Stimulated activated CD4-positive, alpha-beta T cell treated with anti-CD3 and anti-CD28 coated beads, Interleukin-1b, Interleukin-23, amount 100 ng/mL, for 4 hours (primary cell): ENCODE measurements around the gene SCAF8.
"Not testable (repeated sequence)": the region's sequence is repeated elsewhere in the genome, so short reads cannot be mapped to it uniquely, and the experiment has no call there.

ENCODE experiments used
- DNase-seq, 2 donors: peaks; one replicate each; pipeline ENCODE4 v3.0.0-alpha.2; 2020; ENCODE audit warnings: low read depth in 2 of 2

The SCAF8 gene

GRCh38 chr6:154783229-154783628, 50.0 kb downstream of the SCAF8 start:
- DNase-seq = no peak

GRCh38 chr6:154785075-154785474, 51.9 kb downstream of the SCAF8 start:
- no peak for DNase-seq

DNA sequence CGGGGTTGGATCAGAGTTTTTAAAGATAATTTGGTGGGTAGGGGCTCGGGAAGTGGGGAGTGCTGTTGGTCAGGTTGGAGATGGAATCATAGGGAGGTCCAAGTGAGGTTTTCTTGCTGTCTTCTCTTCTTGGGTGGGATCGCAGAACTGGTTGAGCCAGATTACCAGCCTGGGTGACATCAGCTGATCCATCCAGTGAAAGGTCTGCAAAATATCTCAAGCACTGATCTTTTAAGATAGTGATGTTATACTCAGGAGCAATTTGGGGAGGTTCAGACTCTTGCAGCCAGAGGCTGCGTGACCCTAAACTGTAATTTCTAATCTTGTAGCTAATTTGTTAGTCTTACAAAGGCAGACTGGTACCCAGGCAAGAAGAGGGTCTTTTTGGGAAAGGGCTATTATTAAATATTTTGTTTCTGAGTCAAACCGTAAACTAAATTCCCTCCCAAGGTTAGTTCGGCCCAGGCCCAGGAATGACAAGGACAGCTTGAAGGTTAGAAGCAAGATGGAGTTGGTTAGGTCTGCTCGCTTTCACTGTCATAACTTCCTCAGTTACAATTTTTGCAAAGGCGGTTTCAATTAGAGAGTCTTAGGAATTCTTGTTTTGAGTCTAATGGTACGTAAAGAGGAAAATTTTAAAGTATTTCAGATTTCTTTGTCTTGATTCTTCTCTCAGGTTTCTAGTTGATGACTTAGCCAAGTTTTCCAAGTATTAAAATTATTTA, 53.1 kb downstream of the SCAF8 start:
- no peak for DNase-seq

DNA sequence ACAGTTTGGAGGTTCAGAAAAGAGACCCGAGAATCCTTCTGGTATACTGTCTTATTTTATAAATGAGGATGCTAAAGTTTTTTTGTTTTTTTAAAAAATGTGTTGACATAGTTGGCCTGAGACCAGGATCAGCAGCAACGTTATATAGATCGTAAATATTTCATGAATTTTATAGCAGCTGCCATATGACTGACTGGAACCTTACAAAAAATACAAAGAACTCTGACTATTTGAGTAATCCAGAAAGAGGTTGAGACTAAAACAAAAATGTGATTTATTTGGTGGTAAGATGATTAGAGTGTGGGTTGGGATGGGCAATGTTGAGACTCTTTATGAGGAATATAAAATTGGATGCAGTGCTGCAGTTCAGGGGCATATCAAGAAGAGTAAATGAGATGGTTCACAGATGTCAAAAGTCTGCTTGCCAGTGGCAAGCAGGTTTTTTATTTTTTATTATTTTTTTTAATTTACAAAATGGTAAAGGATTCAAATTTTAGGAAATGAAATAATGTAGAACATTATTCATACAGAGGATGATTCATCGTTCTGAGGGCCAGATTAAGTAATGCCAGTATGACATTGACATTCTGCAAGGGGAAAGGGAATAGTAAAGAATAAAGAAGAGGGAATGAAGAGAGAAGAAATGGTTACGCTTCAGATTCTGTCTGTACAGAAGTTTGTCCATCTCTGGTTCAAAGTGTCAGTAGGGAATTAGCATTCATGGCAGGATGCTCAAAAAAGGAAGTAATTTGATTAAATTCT, 58.5 kb downstream of the SCAF8 start:
- DNase-seq = no peak

GRCh38 chr6:154792325-154792724, 59.1 kb downstream of the SCAF8 start:
- no peak for DNase-seq

GRCh38 chr6:154792761-154793160, 59.5 kb downstream of the SCAF8 start:
- no peak for DNase-seq

- DNase-seq = no peak
Measured at GRCh38 chr6:154796484-154796883, 63.3 kb downstream of the SCAF8 start.

DNA sequence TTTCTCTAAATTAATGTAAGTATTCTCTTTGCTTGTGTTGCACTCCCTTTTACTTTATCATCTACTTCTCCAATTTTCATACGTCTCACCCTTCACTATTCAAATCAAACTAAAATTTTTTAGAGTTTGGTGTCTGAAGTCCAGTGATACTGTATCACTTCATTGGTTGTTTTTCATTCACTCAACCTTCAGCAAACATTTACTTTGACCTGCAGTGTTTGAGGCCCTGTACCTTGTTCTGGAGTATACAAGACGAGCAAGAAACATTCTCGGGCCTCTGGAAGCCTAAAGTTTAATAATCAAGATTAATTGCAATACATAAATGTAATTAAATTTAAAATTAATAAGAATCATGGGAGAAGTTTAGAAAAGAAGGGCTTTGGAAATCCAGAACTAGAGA, 64.6 kb downstream of the SCAF8 start:
- no peak for DNase-seq

DNA sequence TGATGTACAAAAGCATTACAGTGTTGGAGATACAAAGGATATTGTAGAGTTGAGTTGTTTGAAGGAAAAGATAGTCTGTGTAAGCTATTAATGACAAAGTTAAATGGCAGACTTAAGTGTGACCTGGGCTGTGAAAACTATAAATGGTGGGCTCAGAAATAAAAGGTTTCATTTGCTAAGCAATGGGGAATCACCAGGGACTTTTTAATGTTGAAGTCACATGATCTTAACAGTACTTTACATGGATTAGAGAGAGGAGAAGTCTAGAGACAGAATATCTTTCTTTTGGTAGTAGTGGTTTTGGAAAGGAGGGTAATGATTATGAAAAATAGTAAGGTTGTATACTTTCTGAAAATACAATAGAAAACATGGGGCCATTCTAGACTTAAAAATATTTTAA, 67.1 kb downstream of the SCAF8 start:
- no peak for DNase-seq

DNA sequence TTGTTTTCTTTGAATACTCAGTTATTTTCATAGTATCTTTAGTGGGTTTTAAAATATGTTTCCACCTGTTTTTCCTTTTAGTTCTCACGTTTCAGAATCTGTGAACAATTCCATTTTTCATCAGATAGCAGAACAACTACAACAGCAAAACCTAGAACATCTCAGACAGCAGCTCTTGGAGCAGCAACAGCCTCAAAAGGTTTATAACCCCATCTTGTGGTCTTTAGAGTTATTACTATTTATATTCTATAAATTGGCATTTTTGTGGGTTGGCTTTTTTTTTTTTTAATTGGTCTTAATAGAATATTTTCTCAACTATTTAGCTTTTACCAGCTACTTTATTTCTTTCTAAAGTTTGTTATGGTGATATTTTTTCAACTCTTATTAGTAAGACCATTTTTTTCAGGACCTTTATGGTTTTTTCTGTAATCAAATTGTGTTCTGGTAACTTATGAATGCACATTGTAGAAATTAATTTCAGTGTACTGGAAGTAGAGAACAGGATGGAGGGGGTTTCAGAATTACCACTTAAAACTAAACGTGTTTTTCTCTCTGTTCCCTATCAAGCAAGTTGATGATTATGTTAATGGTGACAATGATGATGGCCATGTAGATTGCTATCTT, 72.2 kb downstream of the SCAF8 start:
- DNase-seq = no peak

- no peak for DNase-seq
Measured at GRCh38 chr6:154806804-154807203, 73.6 kb downstream of the SCAF8 start.

DNA sequence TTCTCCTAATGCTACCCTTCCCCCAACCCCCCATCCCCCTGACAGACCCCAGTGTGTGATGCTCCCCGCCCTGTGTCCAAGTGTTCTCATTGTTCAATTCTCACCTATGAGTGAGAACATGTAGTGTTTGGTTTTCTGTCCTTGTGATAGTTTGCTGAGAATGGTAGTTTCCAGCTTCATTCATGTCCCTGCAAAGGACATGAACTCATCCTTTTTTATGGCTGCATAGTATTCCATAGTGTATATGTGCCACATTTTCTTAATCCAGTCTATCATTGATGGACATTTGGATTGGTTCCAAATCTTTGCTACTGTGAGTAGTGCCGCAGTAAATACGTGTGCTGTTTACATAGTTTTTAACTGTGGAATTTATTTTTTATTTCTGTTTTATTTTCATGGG, 78.4 kb downstream of the SCAF8 start:
- DNase-seq = not testable (repeated sequence)

DNA sequence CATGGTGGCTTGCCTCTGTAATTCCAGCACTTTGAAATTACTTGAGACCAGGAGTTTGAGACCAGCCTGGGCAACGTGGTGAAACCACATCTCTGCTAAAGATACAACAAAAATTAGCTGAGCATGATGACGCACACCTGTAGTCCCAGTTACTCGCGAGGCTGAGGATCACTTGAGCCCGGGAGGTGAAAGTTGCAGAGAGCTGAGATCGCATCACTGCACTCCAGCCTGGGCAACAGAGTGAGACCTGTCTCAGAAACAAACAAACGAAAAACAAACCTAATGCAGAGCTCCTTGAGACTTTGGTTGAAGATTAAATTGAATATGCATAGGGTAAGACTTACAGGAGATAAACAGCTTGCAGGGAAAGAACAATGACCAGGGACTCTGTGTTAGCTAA, 80.8 kb downstream of the SCAF8 start:
- DNase-seq = no peak

DNA sequence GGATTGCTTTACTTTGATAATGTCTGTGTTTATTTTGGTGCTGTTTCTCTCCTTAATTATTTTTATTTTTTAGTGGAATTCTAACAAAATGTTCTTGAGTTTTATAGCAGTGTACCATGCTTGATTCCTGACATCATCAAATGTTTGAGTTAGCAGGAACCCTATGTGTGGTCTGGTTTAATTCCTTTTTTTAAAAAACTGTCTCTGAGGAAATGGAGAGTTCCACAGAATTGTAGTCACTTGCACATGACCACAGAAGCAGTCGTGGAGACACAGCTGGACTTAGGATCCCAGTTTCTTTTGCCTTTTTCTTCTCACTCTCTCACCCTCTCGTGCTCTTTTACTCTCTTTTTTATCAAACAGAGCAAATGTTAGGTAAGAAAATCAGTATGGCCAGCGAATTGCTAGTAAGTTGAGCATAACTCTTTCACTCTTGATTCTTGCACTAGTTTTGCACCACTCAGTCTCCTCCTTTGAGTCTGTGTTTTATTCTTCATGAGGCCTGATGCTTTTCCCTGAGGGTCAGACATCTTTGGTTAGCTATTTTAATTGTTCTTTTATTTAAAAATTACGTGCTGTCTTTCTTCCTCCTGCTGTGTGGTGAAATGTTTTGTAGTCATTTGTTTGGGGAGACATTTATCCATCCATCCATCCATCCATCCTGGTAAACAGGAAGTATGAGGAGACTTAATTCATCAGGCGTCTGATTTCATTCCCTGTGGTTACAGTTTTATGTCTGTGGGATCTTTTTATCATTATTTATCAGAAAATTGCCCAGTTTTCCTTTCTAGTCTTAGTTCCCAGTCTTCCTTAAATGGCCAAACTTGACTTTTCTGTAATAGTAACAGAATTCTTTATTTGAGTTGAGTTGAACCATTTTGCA, 83.0 kb downstream of the SCAF8 start:
- no peak for DNase-seq

- no peak for DNase-seq
Measured at GRCh38 chr6:154821099-154821498, 87.9 kb downstream of the SCAF8 start.

DNA sequence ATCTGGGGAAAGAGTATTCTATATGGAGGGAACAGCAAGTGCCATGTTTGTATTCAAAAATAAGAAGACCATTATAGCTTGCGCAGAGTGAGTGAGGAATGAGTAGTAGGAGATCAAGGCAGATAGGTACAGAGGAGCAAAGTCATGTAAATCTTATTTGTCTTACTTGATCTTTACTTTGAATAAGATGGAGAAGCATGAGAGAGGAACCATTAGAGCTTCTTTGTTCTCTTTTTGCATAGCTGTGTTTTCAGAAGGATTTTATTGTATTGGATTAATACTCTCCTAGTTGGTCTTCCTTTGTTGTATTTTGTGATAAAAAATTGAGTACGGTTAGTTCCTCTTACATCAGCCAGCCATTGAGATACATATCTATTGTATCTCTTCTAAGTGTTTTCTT, 88.4 kb downstream of the SCAF8 start:
- DNase-seq = no peak

DNA sequence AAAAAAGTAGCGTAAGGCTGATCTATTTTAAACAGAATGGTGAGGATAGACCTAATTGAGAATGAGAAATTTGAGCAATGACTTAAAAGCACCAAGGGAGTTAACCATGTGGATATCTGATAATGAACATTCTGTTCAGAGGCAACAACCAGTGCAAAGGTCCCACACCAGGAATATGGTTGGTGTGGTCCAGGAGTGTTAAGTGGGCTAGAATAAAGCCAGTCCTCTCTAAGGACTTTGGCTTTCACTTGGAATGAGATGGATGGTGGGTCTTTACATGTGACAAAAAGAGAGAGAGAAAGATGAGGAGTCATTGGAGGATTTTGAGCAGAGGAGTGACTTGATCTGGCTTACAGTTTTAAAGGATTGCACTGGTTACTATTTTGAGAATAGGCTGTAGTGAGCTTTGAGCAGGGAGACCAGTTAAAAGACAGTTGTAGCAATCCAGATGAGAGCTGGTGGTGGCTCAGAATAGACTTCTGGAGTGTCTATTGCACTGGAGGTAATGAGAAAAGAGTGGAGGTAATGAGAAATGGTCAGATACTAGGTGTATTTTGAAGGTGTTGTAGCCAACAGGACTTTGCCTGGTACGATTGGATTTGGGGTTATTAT, 89.8 kb downstream of the SCAF8 start:
- no peak for DNase-seq

GRCh38 chr6:154824076-154824475, 90.9 kb downstream of the SCAF8 start:
- DNase-seq = no peak

- no peak for DNase-seq
Measured at GRCh38 chr6:154829970-154830369, 96.8 kb downstream of the SCAF8 start.

- no peak for DNase-seq
Measured at GRCh38 chr6:154830771-154831170, 97.6 kb downstream of the SCAF8 start.

DNA sequence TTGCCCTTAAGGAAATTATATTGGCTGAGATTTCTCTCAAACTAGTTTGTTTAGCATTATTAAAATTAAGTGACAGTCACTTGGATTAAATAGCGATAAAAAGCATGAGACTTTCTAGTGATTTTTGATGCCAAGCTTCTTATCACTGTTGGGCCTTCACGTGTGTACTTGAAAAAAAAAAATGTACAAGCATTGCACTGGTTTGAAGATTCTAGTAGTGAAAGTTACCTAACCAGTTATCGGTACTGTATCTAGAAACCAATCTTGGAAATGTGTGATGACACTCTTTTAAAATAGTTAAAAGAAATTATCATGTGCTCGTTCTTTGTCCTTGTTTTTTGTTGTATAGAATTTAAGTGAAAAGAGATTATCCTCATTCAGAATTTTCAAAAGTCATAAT, 102.1 kb downstream of the SCAF8 start:
- DNase-seq = no peak

DNA sequence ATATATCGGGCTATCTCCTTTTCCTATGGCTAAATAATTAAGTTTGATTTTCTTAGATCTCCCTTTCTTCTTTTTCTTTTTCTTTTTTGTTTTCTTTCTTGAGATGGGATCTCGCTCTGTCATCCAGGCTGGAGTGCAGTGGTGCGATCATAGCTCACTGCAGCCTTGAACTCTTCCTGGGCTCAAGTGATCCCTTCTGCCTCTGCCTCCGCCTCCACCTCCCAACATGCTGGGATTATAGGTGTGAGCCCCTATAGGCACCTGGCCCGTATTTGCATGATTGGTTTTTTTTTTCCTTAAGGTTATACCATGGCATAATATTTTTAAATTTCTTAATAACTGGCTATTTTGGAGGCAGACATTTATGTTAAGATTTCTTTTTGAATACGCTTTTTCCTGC, 106.3 kb downstream of the SCAF8 start:
- DNase-seq = no peak
